ENCODE measurements around the gene SH2D3C. TPM values are rescaled to one million over a fixed set of nuclear protein-coding genes. Genes with fewer than 3 reads are reported as not detected.

The SH2D3C gene
- total and polyA plus RNA-seq, 5 donors from 2014 or later = 17.7 to 39.3 (median 24.2) TPM

DNA sequence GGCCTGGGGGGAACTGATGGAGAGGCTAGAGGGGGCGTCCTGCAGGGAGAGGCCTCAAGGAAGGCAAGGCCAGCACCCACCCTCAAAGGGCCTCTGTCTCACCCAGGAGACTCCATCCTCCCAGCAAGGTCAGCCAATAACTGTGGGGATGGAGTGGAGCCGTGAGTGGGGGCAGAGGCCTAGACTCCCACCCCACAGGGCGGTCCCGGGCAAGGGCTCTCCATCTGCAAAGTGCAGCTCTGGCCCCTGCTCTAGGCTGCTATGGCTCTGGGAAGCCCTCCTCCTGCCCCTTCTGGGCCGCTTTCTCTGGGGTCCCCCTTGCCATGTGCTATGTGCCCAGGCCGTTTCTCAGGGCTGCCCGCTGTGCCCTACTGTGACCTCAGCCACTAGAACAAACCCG lies 38.3 kb upstream of the SH2D3C start:
- Mint-ChIP-seq H3K27me3 (no peaks in the 10 kb centered on the region), H3K27ac (peak overlapping the region in 1 of 3 donors; percentile 36), H3K9me3 (no peaks in the 10 kb centered on the region), H3K36me3 (peaks cover 10% of the 10 kb centered on the region), H3K4me3 (no peak overlapping the region), H3K4me1 (peaks cover 0 to 4% (median 1%) of the 10 kb centered on the region in 4 donors)
- Histone ChIP-seq H3K9me3 (ENCODE audit: control insufficient read depth in 2 of 2, low read length in 2 of 2) (no peaks in the 10 kb centered on the region), H3K36me3 (ENCODE audit: control insufficient read depth, insufficient read depth, low read length) (peaks cover 36% of the 10 kb centered on the region), H3K27me3 (ENCODE audit: control insufficient read depth, insufficient read depth, low read length) (no peaks in the 10 kb centered on the region), H3K4me3 (ENCODE audit: low read depth, low read length) (no peak overlapping the region), H3K4me1 (ENCODE audit: control insufficient read depth, insufficient read depth, low read length, poor library complexity, severe bottlenecking) (no peaks in the 10 kb centered on the region), H3K27ac (ENCODE audit: insufficient read depth, low read length, poor library complexity, severe bottlenecking) (no peak overlapping the region)
- ATAC-seq (ENCODE audit: low read depth in 2 of 2) (no peak), DNase-seq (no peak)

- DNase-seq = no peak
- no peaks in the 10 kb centered on the region for H3K4me1 ChIP-seq (ENCODE audit: control insufficient read depth, insufficient read depth, low read length, poor library complexity, severe bottlenecking)
- peaks cover 36% of the 10 kb centered on the region for H3K36me3 ChIP-seq (ENCODE audit: control insufficient read depth, insufficient read depth, low read length)
- no peaks in the 10 kb centered on the region for H3K9me3 Mint-ChIP-seq
- H3K4me3 ChIP-seq (ENCODE audit: low read depth, low read length) = no peak overlapping the region
- peaks cover 0 to 4% (median 1%) of the 10 kb centered on the region in 4 donors for H3K4me1 Mint-ChIP-seq
- no peaks in the 10 kb centered on the region for H3K27me3 Mint-ChIP-seq
- H3K36me3 Mint-ChIP-seq = peaks cover 10% of the 10 kb centered on the region
- H3K27me3 ChIP-seq (ENCODE audit: control insufficient read depth, insufficient read depth, low read length) = no peaks in the 10 kb centered on the region
- no peak overlapping the region for H3K27ac ChIP-seq (ENCODE audit: insufficient read depth, low read length, poor library complexity, severe bottlenecking)
- ATAC-seq (ENCODE audit: low read depth in 2 of 2) = no peak
- no peak overlapping the region for H3K4me3 Mint-ChIP-seq
- no peak overlapping the region for H3K27ac Mint-ChIP-seq
- no peaks in the 10 kb centered on the region for H3K9me3 ChIP-seq (ENCODE audit: control insufficient read depth in 2 of 2, low read length in 2 of 2)
Measured at GRCh38 chr9:127816362-127816725, 37.9 kb upstream of the SH2D3C start.

- DNase-seq (no peak), ATAC-seq (ENCODE audit: low read depth in 2 of 2) (no peak)
- Histone ChIP-seq H3K27me3 (ENCODE audit: control insufficient read depth, insufficient read depth, low read length) (no peaks in the 10 kb centered on the region), H3K4me1 (ENCODE audit: control insufficient read depth, insufficient read depth, low read length, poor library complexity, severe bottlenecking) (no peaks in the 10 kb centered on the region), H3K27ac (ENCODE audit: insufficient read depth, low read length, poor library complexity, severe bottlenecking) (no peak overlapping the region), H3K9me3 (ENCODE audit: control insufficient read depth in 2 of 2, low read length in 2 of 2) (no peaks in the 10 kb centered on the region), H3K36me3 (ENCODE audit: control insufficient read depth, insufficient read depth, low read length) (peaks cover 38% of the 10 kb centered on the region), H3K4me3 (ENCODE audit: low read depth, low read length) (no peak overlapping the region)
- Mint-ChIP-seq H3K27ac (no peak overlapping the region), H3K27me3 (no peaks in the 10 kb centered on the region), H3K4me1 (peaks cover 0 to 4% (median 1%) of the 10 kb centered on the region in 4 donors), H3K4me3 (no peak overlapping the region), H3K9me3 (no peaks in the 10 kb centered on the region), H3K36me3 (peaks cover 10% of the 10 kb centered on the region)
Measured at GRCh38 chr9:127815512-127816361, 37.3 kb upstream of the SH2D3C start.

- Histone ChIP-seq H3K9me3 (ENCODE audit: control insufficient read depth in 2 of 2, low read length in 2 of 2) (no peaks in the 10 kb centered on the region), H3K27ac (ENCODE audit: insufficient read depth, low read length, poor library complexity, severe bottlenecking) (no peak overlapping the region), H3K27me3 (ENCODE audit: control insufficient read depth, insufficient read depth, low read length) (no peaks in the 10 kb centered on the region), H3K4me3 (ENCODE audit: low read depth, low read length) (no peak overlapping the region), H3K4me1 (ENCODE audit: control insufficient read depth, insufficient read depth, low read length, poor library complexity, severe bottlenecking) (no peaks in the 10 kb centered on the region), H3K36me3 (ENCODE audit: control insufficient read depth, insufficient read depth, low read length) (peaks cover 45% of the 10 kb centered on the region)
- H3K27ac Mint-ChIP-seq = no peak overlapping the region
- H3K4me1 Mint-ChIP-seq = peaks cover 0 to 4% (median 1%) of the 10 kb centered on the region in 4 donors
- H3K36me3 Mint-ChIP-seq = peaks cover 10% of the 10 kb centered on the region
- DNase-seq (no peak), ATAC-seq (ENCODE audit: low read depth in 2 of 2) (no peak)
- no peak overlapping the region for H3K4me3 Mint-ChIP-seq
- no peaks in the 10 kb centered on the region for H3K27me3 Mint-ChIP-seq
- H3K9me3 Mint-ChIP-seq = no peaks in the 10 kb centered on the region
Measured at GRCh38 chr9:127814619-127815511, 36.4 kb upstream of the SH2D3C start.

GRCh38 chr9:127813686-127814226 lies 35.3 kb upstream of the SH2D3C start:
- no peaks in the 10 kb centered on the region for H3K27me3 ChIP-seq (ENCODE audit: control insufficient read depth, insufficient read depth, low read length)
- no peaks in the 10 kb centered on the region for H3K4me1 ChIP-seq (ENCODE audit: control insufficient read depth, insufficient read depth, low read length, poor library complexity, severe bottlenecking)
- H3K4me3 ChIP-seq (ENCODE audit: low read depth, low read length) = no peak overlapping the region
- H3K27ac Mint-ChIP-seq = no peak overlapping the region
- ATAC-seq (ENCODE audit: low read depth in 2 of 2) = no peak
- no peaks in the 10 kb centered on the region for H3K9me3 Mint-ChIP-seq
- peaks cover 0 to 4% (median 1%) of the 10 kb centered on the region in 4 donors for H3K4me1 Mint-ChIP-seq
- no peak overlapping the region for H3K4me3 Mint-ChIP-seq
- no peak for DNase-seq
- no peak overlapping the region for H3K27ac ChIP-seq (ENCODE audit: insufficient read depth, low read length, poor library complexity, severe bottlenecking)
- peaks cover 52% of the 10 kb centered on the region for H3K36me3 ChIP-seq (ENCODE audit: control insufficient read depth, insufficient read depth, low read length)
- H3K36me3 Mint-ChIP-seq = peaks cover 10% of the 10 kb centered on the region
- H3K9me3 ChIP-seq (ENCODE audit: control insufficient read depth in 2 of 2, low read length in 2 of 2) = no peaks in the 10 kb centered on the region
- no peaks in the 10 kb centered on the region for H3K27me3 Mint-ChIP-seq

DNA sequence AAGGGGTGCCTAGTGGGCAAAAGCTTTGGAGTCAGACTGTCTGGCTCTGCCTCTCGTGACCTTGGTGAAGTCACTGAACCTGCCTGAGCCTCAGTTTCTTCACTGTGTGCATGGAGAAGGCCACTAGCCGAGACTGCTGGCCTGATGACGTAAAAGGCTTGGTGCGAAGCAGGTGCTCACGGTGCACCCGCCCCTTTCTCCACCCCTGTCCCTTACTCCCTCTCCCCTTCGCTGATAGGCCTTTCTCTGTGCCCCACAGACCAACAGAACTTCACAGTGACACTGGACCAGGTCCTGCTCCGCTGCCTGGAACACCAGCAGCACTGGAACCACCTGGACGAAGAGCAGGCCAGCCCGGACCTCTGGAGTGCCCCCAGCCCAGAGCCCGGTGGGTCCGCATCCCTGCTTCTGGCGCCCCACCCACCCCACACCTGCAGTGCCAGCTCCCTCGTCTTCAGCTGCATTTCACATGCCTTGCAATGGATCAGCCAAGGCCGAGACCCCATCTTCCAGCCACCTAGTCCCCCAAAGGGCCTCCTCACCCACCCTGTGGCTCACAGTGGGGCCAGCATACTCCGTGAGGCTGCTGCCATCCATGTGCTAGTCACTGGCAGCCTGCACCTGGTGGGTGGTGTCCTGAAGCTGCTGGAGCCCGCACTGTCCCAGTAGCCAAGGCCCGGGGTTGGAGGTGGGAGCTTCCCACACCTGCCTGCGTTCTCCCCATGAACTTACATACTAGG lies 34.6 kb upstream of the SH2D3C start:
- no peak for ATAC-seq (ENCODE audit: low read depth in 2 of 2)

DNA sequence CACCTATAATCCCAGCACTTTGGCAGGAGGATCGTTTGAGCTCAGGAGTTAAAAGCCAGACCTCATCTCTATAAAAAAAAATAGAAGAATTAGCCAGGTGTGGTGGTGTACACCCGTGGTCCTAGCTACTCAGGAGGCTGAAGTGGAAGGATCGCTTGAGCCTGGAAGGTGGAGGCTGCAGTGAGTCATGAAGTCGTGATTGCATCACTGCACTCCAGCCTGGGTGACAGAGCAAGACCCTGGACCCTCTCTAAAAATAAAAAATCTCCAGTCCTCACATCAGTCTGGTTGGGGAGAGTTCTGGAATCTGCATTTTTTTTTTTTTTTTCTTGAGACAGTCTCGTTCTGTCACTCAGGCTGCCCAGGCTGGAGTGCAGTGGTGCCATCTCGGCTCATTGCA lies 33.5 kb upstream of the SH2D3C start:
- Histone ChIP-seq H3K4me3 (ENCODE audit: low read depth, low read length) (no peak overlapping the region), H3K27me3 (ENCODE audit: control insufficient read depth, insufficient read depth, low read length) (no peaks in the 10 kb centered on the region), H3K4me1 (ENCODE audit: control insufficient read depth, insufficient read depth, low read length, poor library complexity, severe bottlenecking) (no peaks in the 10 kb centered on the region), H3K27ac (ENCODE audit: insufficient read depth, low read length, poor library complexity, severe bottlenecking) (no peak overlapping the region), H3K9me3 (ENCODE audit: control insufficient read depth in 2 of 2, low read length in 2 of 2) (no peaks in the 10 kb centered on the region), H3K36me3 (ENCODE audit: control insufficient read depth, insufficient read depth, low read length) (peaks cover 60% of the 10 kb centered on the region)
- DNase-seq (no peak), ATAC-seq (ENCODE audit: low read depth in 2 of 2) (no peak)
- H3K9me3 Mint-ChIP-seq = no peaks in the 10 kb centered on the region
- peaks cover 0 to 1% (median 0%) of the 10 kb centered on the region in 4 donors for H3K4me1 Mint-ChIP-seq
- peaks cover 6% of the 10 kb centered on the region for H3K36me3 Mint-ChIP-seq
- no peak overlapping the region for H3K27ac Mint-ChIP-seq
- H3K4me3 Mint-ChIP-seq = no peak overlapping the region
- no peaks in the 10 kb centered on the region for H3K27me3 Mint-ChIP-seq

More for the DNA sequence above, 34.6 kb upstream of the SH2D3C start:
- Mint-ChIP-seq H3K4me3 (no peak overlapping the region), H3K27ac (no peak overlapping the region), H3K27me3 (no peaks in the 10 kb centered on the region), H3K4me1 (peaks cover 0 to 3% (median 0%) of the 10 kb centered on the region in 4 donors), H3K36me3 (peaks cover 6% of the 10 kb centered on the region), H3K9me3 (no peaks in the 10 kb centered on the region)
- no peak overlapping the region for H3K27ac ChIP-seq (ENCODE audit: insufficient read depth, low read length, poor library complexity, severe bottlenecking)
- H3K4me3 ChIP-seq (ENCODE audit: low read depth, low read length) = no peak overlapping the region
- H3K36me3 ChIP-seq (ENCODE audit: control insufficient read depth, insufficient read depth, low read length) = peaks cover 56% of the 10 kb centered on the region
- no peaks in the 10 kb centered on the region for H3K27me3 ChIP-seq (ENCODE audit: control insufficient read depth, insufficient read depth, low read length)
- DNase-seq = no peak
- H3K9me3 ChIP-seq (ENCODE audit: control insufficient read depth in 2 of 2, low read length in 2 of 2) = no peaks in the 10 kb centered on the region
- no peaks in the 10 kb centered on the region for H3K4me1 ChIP-seq (ENCODE audit: control insufficient read depth, insufficient read depth, low read length, poor library complexity, severe bottlenecking)

Data from CD4-positive, CD25-positive, alpha-beta regulatory T cell (primary cell).